HEK293 (cell line): ENCODE measurements around the gene EVL.
A peak's percentile ranks its signal among the peaks of the same experiment; 100 is the strongest.

ENCODE experiments used
- CTCF ChIA-PET: fragments of 350-600 bp; formaldehyde crosslinking; extraction: SDS; loops from one replicate; lab custom pipeline; 2021; ENCODE audit warnings: antibody characterized with exemption; lab: Yijun Ruan, JAX
- POLR2A ChIA-PET: fragments of 300-600 bp; formaldehyde crosslinking; extraction: SDS; loops from one replicate; lab custom pipeline; 2020; ENCODE audit warnings: antibody characterized with exemption, inconsistent platforms; lab: Yijun Ruan, JAX
- H3K27ac ChIP-seq: fragments of 200-500 bp; sonication (Bioruptor generic); 2 replicates; pipeline ENCODE4 v1.5.1; 2014; ENCODE audit warnings: low read depth, low read length, control low read depth, inconsistent platforms; ENCODE audit errors: extremely low read depth
- H3K36me3 ChIP-seq, 2 experiments: fragments of 200-500 bp in 1 of 2; sonication (Bioruptor generic) in 1 of 2; 1 replicate in 1 of 2; 2 replicates in 1 of 2; pipeline ENCODE4 v1.5.1; 2014 to 2017; ENCODE audit warnings: inconsistent platforms in 2 of 2, low read length in 2 of 2; ENCODE audit not compliant: control insufficient read depth in 2 of 2, insufficient read depth in 1 of 2
- H3K4me1 ChIP-seq: fragments of 200-500 bp; sonication (Bioruptor generic); 2 replicates; pipeline ENCODE4 v1.5.1; 2014; ENCODE audit warnings: mild to moderate bottlenecking, low read length, inconsistent platforms; ENCODE audit not compliant: control insufficient read depth, insufficient read depth
- H3K4me3 ChIP-seq: 2 replicates; pipeline ENCODE4 v1.5.1; 2011; ENCODE audit warnings: low read depth, mild to moderate bottlenecking, control low read depth, low read length, moderate library complexity
- H3K9me3 ChIP-seq: fragments of 200-500 bp; sonication (Bioruptor generic); 2 replicates; pipeline ENCODE4 v1.5.1; 2014; ENCODE audit warnings: low read depth, low read length, inconsistent platforms; ENCODE audit not compliant: control insufficient read depth, insufficient read depth
- CTCF ChIP-seq: fragments of 450-650 bp; formaldehyde crosslinking; IDR thresholded peaks from 2 replicates; pipeline ENCODE4 v1.5.1; 2016; ENCODE audit warnings: missing biosample characterization, missing genetic modification characterization
- GLIS1 ChIP-seq: fragments of 450-650 bp; formaldehyde crosslinking; IDR thresholded peaks from 2 replicates; pipeline ENCODE4 v1.5.1; 2016; ENCODE audit warnings: missing biosample characterization, missing genetic modification characterization
- HIC1 ChIP-seq: fragments of 450-650 bp; formaldehyde crosslinking; IDR thresholded peaks from 2 replicates; pipeline ENCODE4 v1.5.1; 2016; ENCODE audit warnings: missing biosample characterization, missing genetic modification characterization
- KLF1 ChIP-seq: fragments of 450-650 bp; formaldehyde crosslinking; IDR thresholded peaks from 2 replicates; pipeline ENCODE4 v1.5.1; 2016; ENCODE audit warnings: missing biosample characterization, missing genetic modification characterization
- KLF16 ChIP-seq: fragments of 450-650 bp; formaldehyde crosslinking; IDR thresholded peaks from 2 replicates; pipeline ENCODE4 v1.5.1; 2017; ENCODE audit warnings: missing biosample characterization, missing genetic modification characterization
- ZIC2 ChIP-seq: fragments of 450-650 bp; formaldehyde crosslinking; IDR thresholded peaks from 2 replicates; pipeline ENCODE4 v1.5.1; 2016; ENCODE audit warnings: missing biosample characterization, missing genetic modification characterization
- ZNF138 ChIP-seq: fragments of 450-650 bp; formaldehyde crosslinking; IDR thresholded peaks from 2 replicates; pipeline ENCODE4 v1.5.1; 2016; ENCODE audit warnings: missing biosample characterization, missing genetic modification characterization, borderline replicate concordance
- ZNF2 ChIP-seq: fragments of 450-650 bp; formaldehyde crosslinking; IDR thresholded peaks from 2 replicates; pipeline ENCODE4 v1.5.1; 2016; ENCODE audit warnings: missing biosample characterization, missing genetic modification characterization
- ZNF23 ChIP-seq: fragments of 450-650 bp; formaldehyde crosslinking; IDR thresholded peaks from 2 replicates; pipeline ENCODE4 v1.5.1; 2016; ENCODE audit warnings: missing biosample characterization, missing genetic modification characterization, borderline replicate concordance
- ZNF350 ChIP-seq: fragments of 450-650 bp; formaldehyde crosslinking; IDR thresholded peaks from 2 replicates; pipeline ENCODE4 v1.5.0; 2017; ENCODE audit warnings: missing biosample characterization, mild to moderate bottlenecking, missing genetic modification characterization
- ZNF426 ChIP-seq: fragments of 450-650 bp; formaldehyde crosslinking; IDR thresholded peaks from 2 replicates; pipeline ENCODE4 v1.5.1; 2017; ENCODE audit warnings: missing biosample characterization, missing genetic modification characterization, mild to moderate bottlenecking, inconsistent platforms, moderate library complexity
- ZNF544 ChIP-seq: fragments of 450-650 bp; formaldehyde crosslinking; IDR thresholded peaks from 2 replicates; pipeline ENCODE4 v1.5.0; 2017; ENCODE audit warnings: missing biosample characterization, missing genetic modification characterization
- ZNF621 ChIP-seq: fragments of 450-650 bp; formaldehyde crosslinking; IDR thresholded peaks from 2 replicates; pipeline ENCODE4 v1.5.1; 2017; ENCODE audit warnings: missing biosample characterization, missing genetic modification characterization
- ZNF664 ChIP-seq: fragments of 450-650 bp; formaldehyde crosslinking; IDR thresholded peaks from 2 replicates; pipeline ENCODE4 v1.5.1; 2016; ENCODE audit warnings: missing biosample characterization, missing genetic modification characterization
- ZNF677 ChIP-seq: fragments of 450-650 bp; IDR thresholded peaks from 2 replicates; pipeline ENCODE4 v1.5.0; 2018; ENCODE audit warnings: missing biosample characterization, mild to moderate bottlenecking, missing genetic modification characterization, moderate library complexity
- ZNF704 ChIP-seq: fragments of 450-650 bp; formaldehyde crosslinking; IDR thresholded peaks from 2 replicates; pipeline ENCODE4 v1.5.1; 2016; ENCODE audit warnings: missing biosample characterization, missing genetic modification characterization
- ZNF707 ChIP-seq: fragments of 450-650 bp; formaldehyde crosslinking; IDR thresholded peaks from 2 replicates; pipeline ENCODE4 v1.5.1; 2016; ENCODE audit warnings: missing biosample characterization, missing genetic modification characterization
- ZNF776 ChIP-seq: fragments of 450-650 bp; formaldehyde crosslinking; IDR thresholded peaks from 2 replicates; pipeline ENCODE4 v1.5.0; 2017; ENCODE audit warnings: missing biosample characterization, missing genetic modification characterization, borderline replicate concordance
- ZSCAN5A ChIP-seq: fragments of 450-650 bp; formaldehyde crosslinking; IDR thresholded peaks from 2 replicates; pipeline ENCODE4 v1.5.1; 2016; ENCODE audit warnings: missing biosample characterization, missing genetic modification characterization

Gene EVL

GRCh38 chr14:100116134-100116533 is 50.9 kb downstream of the EVL start:
- ChIA-PET CTCF (interaction anchor here (1.2 to 4.2 kb wide), 2 partner anchors 8 to 11 kb away, joined by 3 to 27 read pairs; no protein-coding TSS in a partner anchor), POLR2A (no interaction called here)
- no peaks in the 10 kb centered on the region for H3K9me3 ChIP-seq
- peak; percentile 41; the same call in 1 of the 2 replicates for TF ChIP-seq GLIS1
- TF ChIP-seq ZNF707, result no peak
- H3K4me3 ChIP-seq, result no peak overlapping the region
- H3K4me1 ChIP-seq, result no peaks in the 10 kb centered on the region
- no peak overlapping the region for H3K27ac ChIP-seq
- H3K36me3 ChIP-seq, result no peaks in the 10 kb centered on the region

- no peak overlapping the region for H3K27ac ChIP-seq
- ChIA-PET POLR2A (no interaction called here), CTCF (interaction anchor here (0.7 to 4.2 kb wide), 2 partner anchors 9 to 10 kb away, joined by 4 to 27 read pairs; no protein-coding TSS in a partner anchor)
- no peak overlapping the region for H3K4me3 ChIP-seq
- TF ChIP-seq ZNF426 (tag by site-specific recombination), result no peak
- TF ChIP-seq HIC1 (tag by site-specific recombination), result no peak
- H3K9me3 ChIP-seq, result no peaks in the 10 kb centered on the region
- no peaks in the 10 kb centered on the region for H3K36me3 ChIP-seq
- H3K4me1 ChIP-seq, result no peaks in the 10 kb centered on the region
These were observed 51.8 kb downstream of the EVL start for GRCh38 chr14:100117026-100117425.

GRCh38 chr14:100117633-100118395 is 52.6 kb downstream of the EVL start:
- Histone ChIP-seq H3K36me3 (no peaks in the 10 kb centered on the region), H3K9me3 (no peaks in the 10 kb centered on the region), H3K4me3 (no peak overlapping the region)
- POLR2A ChIA-PET, result no interaction called here
- TF ChIP-seq ZNF677 (tag by site-specific recombination), result no peak
- TF ChIP-seq ZNF138 (tag by site-specific recombination), result no peak
- no peak for TF ChIP-seq ZNF664 (tag by site-specific recombination)
- TF ChIP-seq KLF1 (tag by site-specific recombination), result no peak
- no peak for TF ChIP-seq ZNF544 (tag by site-specific recombination)
- no peak for TF ChIP-seq KLF16 (tag by site-specific recombination)
- no peak for TF ChIP-seq ZNF23 (tag by site-specific recombination)
- no peak for TF ChIP-seq ZNF2 (tag by site-specific recombination)
- TF ChIP-seq ZIC2 (tag by site-specific recombination), result no peak
- TF ChIP-seq CTCF (tag by site-specific recombination), result no peak
- no peak for TF ChIP-seq ZNF350 (tag by site-specific recombination)
- no peak for TF ChIP-seq ZNF776 (tag by site-specific recombination)
- no peak for TF ChIP-seq ZNF621 (tag by site-specific recombination)
- no peak for TF ChIP-seq ZNF704 (tag by site-specific recombination)
- no peak for TF ChIP-seq ZSCAN5A (tag by site-specific recombination)
- TF ChIP-seq, all 188 proteins: peak for 0
- H3K27ac ChIP-seq, result no peak overlapping the region
- no peaks in the 10 kb centered on the region for H3K4me1 ChIP-seq
- CTCF ChIA-PET, result interaction anchor here (0.7 to 4.2 kb wide), 2 partner anchors 9 to 10 kb away, joined by 4 to 27 read pairs; no protein-coding TSS in a partner anchor
